Measurements from ENCODE around the gene DPYD. TPM values are rescaled to one million over a fixed set of nuclear protein-coding genes. Genes with fewer than 3 reads are reported as not detected.

The DPYD gene
- total RNA-seq, 2 donors from 2014 or later: 9.2 to 17.5 TPM

GRCh38 chr1:97033949-97034348 lies 886.9 kb downstream of the DPYD start:
- Mint-ChIP-seq H3K9me3 (peaks cover 3% of the 10 kb centered on the region), H3K4me3 (no peak overlapping the region), H3K4me1 (no peaks in the 10 kb centered on the region), H3K36me3 (ENCODE audit: low read depth) (no peaks in the 10 kb centered on the region), H3K27ac (no peak overlapping the region), H3K27me3 (ENCODE audit: insufficient read depth) (no peaks in the 10 kb centered on the region)
- Histone ChIP-seq H3K27ac (ENCODE audit: low read depth, low read length) (no peak overlapping the region), H3K4me3 (ENCODE audit: low read length) (no peak overlapping the region), H3K27me3 (ENCODE audit: control insufficient read depth, insufficient read depth, low read length, poor library complexity, severe bottlenecking) (no peaks in the 10 kb centered on the region), H3K4me1 (ENCODE audit: control insufficient read depth, insufficient read depth, low read length) (no peaks in the 10 kb centered on the region), H3K36me3 (ENCODE audit: control insufficient read depth, insufficient read depth, low read length) (no peaks in the 10 kb centered on the region), H3K9ac (ENCODE audit: extremely low read depth, low read length, poor library complexity, severe bottlenecking) (no peak overlapping the region), H3K9me3 (ENCODE audit: control insufficient read depth, low read length) (peaks cover 3% of the 10 kb centered on the region)
- TF ChIP-seq, protein P1, sequence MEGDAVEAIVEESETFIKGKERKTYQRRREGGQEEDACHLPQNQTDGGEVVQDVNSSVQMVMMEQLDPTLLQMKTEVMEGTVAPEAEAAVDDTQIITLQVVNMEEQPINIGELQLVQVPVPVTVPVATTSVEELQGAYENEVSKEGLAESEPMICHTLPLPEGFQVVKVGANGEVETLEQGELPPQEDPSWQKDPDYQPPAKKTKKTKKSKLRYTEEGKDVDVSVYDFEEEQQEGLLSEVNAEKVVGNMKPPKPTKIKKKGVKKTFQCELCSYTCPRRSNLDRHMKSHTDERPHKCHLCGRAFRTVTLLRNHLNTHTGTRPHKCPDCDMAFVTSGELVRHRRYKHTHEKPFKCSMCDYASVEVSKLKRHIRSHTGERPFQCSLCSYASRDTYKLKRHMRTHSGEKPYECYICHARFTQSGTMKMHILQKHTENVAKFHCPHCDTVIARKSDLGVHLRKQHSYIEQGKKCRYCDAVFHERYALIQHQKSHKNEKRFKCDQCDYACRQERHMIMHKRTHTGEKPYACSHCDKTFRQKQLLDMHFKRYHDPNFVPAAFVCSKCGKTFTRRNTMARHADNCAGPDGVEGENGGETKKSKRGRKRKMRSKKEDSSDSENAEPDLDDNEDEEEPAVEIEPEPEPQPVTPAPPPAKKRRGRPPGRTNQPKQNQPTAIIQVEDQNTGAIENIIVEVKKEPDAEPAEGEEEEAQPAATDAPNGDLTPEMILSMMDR (conservative IDR thresholded peaks at IDR 0.05): no peak
- DNase-seq: no peak
- 93 to 97% methylated on average over 2 of the region's 2 CpGs for WGBS, 2 experiments (ENCODE audit: insufficient coverage in 1 of 2, insufficient read length in 1 of 2)

Data from endodermal cell (in vitro differentiated cells).